ENCODE results near the gene TMEM19. TPM values are rescaled to one million over a fixed set of nuclear protein-coding genes. Genes with fewer than 3 reads are reported as not detected.
A peak's percentile ranks its signal among the peaks of the same experiment; 100 is the strongest.

TMEM19 gene
- total and polyA plus RNA-seq, 2 of the 8 experiments (the other 6 are each of a cell fraction or from before 2014, with no cell fraction given): 12.6 to 19.1 TPM

- H2BK12ac ChIP-seq (ENCODE audit: low read depth, low read length): no peak overlapping the region
- no peak overlapping the region for H3K56ac ChIP-seq (replicated peaks; ENCODE audit: insufficient read length, low read depth, low read length)
- no peak overlapping the region for H3K9ac ChIP-seq (replicated peaks in 1 of 4; ENCODE audit: extremely low read depth in 1 of 4, low read depth in 3 of 4, low read length in 3 of 4)
- no peak overlapping the region for H3K4me3 ChIP-seq (ENCODE audit: extremely low read depth in 1 of 4, insufficient read depth in 2 of 4, low read depth in 3 of 4, low read length in 4 of 4)
- no peak overlapping the region for H2AK5ac ChIP-seq (ENCODE audit: low read depth, low read length)
- H3K14ac ChIP-seq (ENCODE audit: insufficient read length): no peak overlapping the region
- no peak overlapping the region for H3K4ac ChIP-seq (replicated peaks; ENCODE audit: insufficient read length, low read depth, low read length)
- H3K79me2 ChIP-seq (ENCODE audit: control insufficient read depth in 1 of 2, insufficient read depth in 2 of 2, low read length in 2 of 2): no peaks in the 10 kb centered on the region
- no peak overlapping the region for H3K4me2 ChIP-seq (ENCODE audit: insufficient read depth in 1 of 2, low read depth in 2 of 2, low read length in 2 of 2)
- ChIA-PET CTCF (ENCODE audit: partially characterized antibody) (no interaction called here), POLR2A (ENCODE audit: partially characterized antibody) (no interaction called here)
- H3K27me3 ChIP-seq (replicated peaks in 1 of 4; ENCODE audit: control insufficient read depth in 3 of 4, extremely low read depth in 1 of 4, insufficient read depth in 3 of 4, low read length in 3 of 4): no peaks in the 10 kb centered on the region
- WGBS, 2 experiments (ENCODE audit: extremely low coverage in 1 of 2, insufficient coverage in 1 of 2, insufficient read length in 1 of 2, insufficient replicate concordance in 2 of 2, low coverage in 1 of 2, low lambda C conversion rate in 2 of 2, missing lambda C conversion rate in 1 of 2): 92% methylated on average over 7 of the region's 7 CpGs; no CpG with 5 or more reads in 1 of the 2 experiments
- H3K79me1 ChIP-seq (ENCODE audit: low read depth, low read length): no peaks in the 10 kb centered on the region
- no peak overlapping the region for H2BK120ac ChIP-seq (replicated peaks; ENCODE audit: low read depth, low read length)
- H2BK5ac ChIP-seq (ENCODE audit: low read depth, low read length): no peak overlapping the region
- H4K8ac ChIP-seq (ENCODE audit: extremely low read depth, insufficient read depth, low read length): no peak overlapping the region
- no peak overlapping the region for H3K27ac ChIP-seq (ENCODE audit: low read depth, low read length)
- H3K36me3 ChIP-seq (ENCODE audit: control insufficient read depth in 2 of 4, insufficient read depth in 4 of 4, low read length in 3 of 4): no peaks in the 10 kb centered on the region
- H4K91ac ChIP-seq (replicated peaks; ENCODE audit: insufficient read length, low read length): no peak overlapping the region
- 0 out of 4 replicates have a peak, but pooled peaks cover 0 to 4% of the 10 kb centered on the region in 2 experiments for H3K9me3 ChIP-seq (ENCODE audit: insufficient read depth in 2 of 2, low read depth in 1 of 2, low read length in 1 of 2)
- no peaks in the 10 kb centered on the region for H3K23me2 ChIP-seq (ENCODE audit: low read depth, low read length)
- H2BK20ac ChIP-seq (ENCODE audit: low read length): no peak overlapping the region
- H2AFZ ChIP-seq (ENCODE audit: low read length): no peak overlapping the region
- no peak overlapping the region for H2BK15ac ChIP-seq (ENCODE audit: low read length)
- no peak overlapping the region for H4K5ac ChIP-seq (ENCODE audit: insufficient read length, low read depth, low read length)
- no peak overlapping the region for H3K23ac ChIP-seq (ENCODE audit: insufficient read length)
- H3K4me1 ChIP-seq (replicated peaks in 1 of 4; ENCODE audit: control insufficient read depth in 3 of 4, insufficient read depth in 4 of 4, low read length in 3 of 4): no peaks in the 10 kb centered on the region
- peak in 1 of 2 experiments; percentile 19 for DNase-seq (ENCODE audit: low read depth in 1 of 2, low spot score in 2 of 2)
- no peak overlapping the region for H3K18ac ChIP-seq (ENCODE audit: extremely low read depth, low read length)
- no peak for FAIRE-seq
- no peaks in the 10 kb centered on the region for H4K20me1 ChIP-seq (replicated peaks in 1 of 2; ENCODE audit: control insufficient read depth in 1 of 2, insufficient read depth in 2 of 2, low read length in 2 of 2)
- TF ChIP-seq, protein P1, sequence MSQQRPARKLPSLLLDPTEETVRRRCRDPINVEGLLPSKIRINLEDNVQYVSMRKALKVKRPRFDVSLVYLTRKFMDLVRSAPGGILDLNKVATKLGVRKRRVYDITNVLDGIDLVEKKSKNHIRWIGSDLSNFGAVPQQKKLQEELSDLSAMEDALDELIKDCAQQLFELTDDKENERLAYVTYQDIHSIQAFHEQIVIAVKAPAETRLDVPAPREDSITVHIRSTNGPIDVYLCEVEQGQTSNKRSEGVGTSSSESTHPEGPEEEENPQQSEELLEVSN (IDR thresholded peaks at IDR 0.05): no peak
- no peak for TF ChIP-seq SIRT6 (IDR thresholded peaks at IDR 0.05; ENCODE audit: low read length)
- no peak for TF ChIP-seq TBP (IDR thresholded peaks at IDR 0.05; ENCODE audit: low read depth, low read length)
Measured at GRCh38 chr12:71710276-71711125, 24.6 kb downstream of the TMEM19 start.

Data from H1 (cell line).